HepG2 (cell line): ENCODE data around the gene PSMD3. TPM values are rescaled to one million over a fixed set of nuclear protein-coding genes. Genes with fewer than 3 reads are reported as not detected.
A peak's percentile ranks its signal among the peaks of the same experiment; 100 is the strongest.

Experiments used
- BATF2 ChIP-seq: sonication (generic); formaldehyde crosslinking; IDR thresholded peaks from 2 replicates; pipeline ENCODE4 v1.8.0; 2022; ENCODE audit warnings: mild to moderate bottlenecking, missing genetic modification reagents, moderate library complexity
- BRF2 ChIP-seq: sonication (generic); formaldehyde crosslinking; IDR thresholded peaks from 2 replicates; pipeline ENCODE4 v1.8.1; 2022; ENCODE audit warnings: mild to moderate bottlenecking, missing genetic modification reagents
- CBX1 ChIP-seq: IDR thresholded peaks from one replicate; pipeline ENCODE4 v1.6.1; 2016; ENCODE audit warnings: antibody characterized with exemption, low read depth
- CENPBD1 ChIP-seq: sonication (generic); formaldehyde crosslinking; IDR thresholded peaks from 2 replicates; pipeline ENCODE4 v1.8.0; 2022; ENCODE audit warnings: missing genetic modification reagents, low read depth, mild to moderate bottlenecking, borderline replicate concordance
- ELF1 ChIP-seq: sonication (generic); formaldehyde crosslinking; IDR thresholded peaks from 2 replicates; pipeline ENCODE4 v1.4.0; 2020; ENCODE audit warnings: missing genetic modification reagents
- GFI1 ChIP-seq: sonication (generic); formaldehyde crosslinking; IDR thresholded peaks from 2 replicates; pipeline ENCODE4 v1.5.0; 2020; ENCODE audit warnings: missing genetic modification reagents, mild to moderate bottlenecking, borderline replicate concordance
- HCFC1 ChIP-seq: fragments of 150-350 bp; IDR thresholded peaks from 2 replicates; pipeline ENCODE4 v1.6.1; 2014; ENCODE audit warnings: low read depth, low read length
- MAFK ChIP-seq, 2 experiments: IDR thresholded peaks in 1 of 2; conservative IDR thresholded peaks in 1 of 2; 2 replicates each; pipeline ENCODE4 v1.6.1; 2011; ENCODE audit warnings: improper control_type of control experiment in 2 of 2, low read length in 2 of 2
- NFATC3 ChIP-seq: sonication (generic); formaldehyde crosslinking; IDR thresholded peaks from 2 replicates; pipeline ENCODE4 v1.5.1; 2020; ENCODE audit warnings: mild to moderate bottlenecking, missing genetic modification reagents
- TEAD3 ChIP-seq: optimal IDR thresholded peaks from 2 replicates; pipeline ENCODE3; 2016; ENCODE audit warnings: borderline replicate concordance
- ZBTB7A ChIP-seq: sonication (generic); formaldehyde crosslinking; IDR thresholded peaks from 2 replicates; pipeline ENCODE4 v1.8.0; 2022; ENCODE audit warnings: mild to moderate bottlenecking, missing genetic modification reagents
- ZMYM3 ChIP-seq: sonication (generic); formaldehyde crosslinking; IDR thresholded peaks from 2 replicates; pipeline ENCODE4 v1.5.1; 2020; ENCODE audit warnings: mild to moderate bottlenecking, missing genetic modification reagents
- ZNF101 ChIP-seq: sonication (generic); formaldehyde crosslinking; IDR thresholded peaks from 2 replicates; pipeline ENCODE4 v1.4.0; 2020; ENCODE audit warnings: mild to moderate bottlenecking, low read depth, missing genetic modification reagents, borderline replicate concordance
- ZNF281 ChIP-seq: sonication (generic); formaldehyde crosslinking; IDR thresholded peaks from 2 replicates; pipeline ENCODE4 v1.4.0; 2020; ENCODE audit warnings: missing genetic modification reagents, borderline replicate concordance
- ZNF710 ChIP-seq: sonication (generic); formaldehyde crosslinking; IDR thresholded peaks from 2 replicates; pipeline ENCODE4 v1.5.0; 2020; ENCODE audit warnings: mild to moderate bottlenecking, missing genetic modification reagents, borderline replicate concordance
- ZNF75D ChIP-seq: sonication (generic); formaldehyde crosslinking; IDR thresholded peaks from 2 replicates; pipeline ENCODE4 v1.8.1; 2023; ENCODE audit warnings: missing genetic modification reagents, mild to moderate bottlenecking, borderline replicate concordance
- ZSCAN21 ChIP-seq: sonication (generic); formaldehyde crosslinking; IDR thresholded peaks from 2 replicates; pipeline ENCODE4 v1.8.0; 2022; ENCODE audit warnings: mild to moderate bottlenecking, missing genetic modification reagents, moderate library complexity, borderline replicate concordance
- polyA plus RNA-seq, 8 experiments: library from polyadenylated mRNA; depleted of rRNA in 3 of 8; stranded (reverse) in 7 of 8; unstranded in 1 of 8; fragments of >200 nt; fragmentation: Illumina TruSeq in 4 of 8; extraction: Trizol in 4 of 8; gene quantifications; 2 replicates each; pipeline versions ENCODE4 v1.2.1 to v1.2.3, GENCODE V29; 2011 to 2016; ENCODE audit warnings: low read depth in 4 of 8, missing spikeins in 1 of 8, mixed read lengths in 1 of 8; ENCODE audit not compliant: insufficient read depth in 1 of 8
- total RNA-seq, 5 experiments: library from RNA; depleted of rRNA; stranded (reverse); fragments of >200 nt; fragmentation: Illumina TruSeq; extraction: Trizol; gene quantifications; 2 replicates each; pipeline ENCODE4 v1.2.3, GENCODE V29; 2016; ENCODE audit warnings: low read depth in 1 of 5

Gene PSMD3
- total and polyA plus RNA-seq, 2 of the 13 experiments (the other 11 are each of a cell fraction or from before 2014, with no cell fraction given), result 97.4 to 146 TPM

- peak; percentile 88 for TF ChIP-seq ZNF710
- TF ChIP-seq GFI1 (CRISPR knock-in tag), result peak; percentile 85; the same call in 1 of the 2 replicates
- TF ChIP-seq ZNF281 (CRISPR knock-in tag), result peak; percentile 69
- no peak for TF ChIP-seq ZNF75D (CRISPR knock-in tag)
- TF ChIP-seq MAFK (conservative IDR thresholded peaks at IDR 0.05 in 1 of 2, IDR thresholded peaks at IDR 0.05 in 1 of 2; ENCODE audit: low read length in 2 of 2), result peak in 1 of 2 experiments; percentile 80; a peak in 2 of 4 replicates
- TF ChIP-seq BATF2, result peak; percentile 94
- no peak for TF ChIP-seq CENPBD1 (CRISPR knock-in tag)
- TF ChIP-seq ELF1 (CRISPR knock-in tag), result peak; percentile 88
- peak; percentile 90; the same call in 1 of the 2 replicates for TF ChIP-seq ZSCAN21
- peak; percentile 83; the same call in 1 of the 2 replicates for TF ChIP-seq ZBTB7A
- peak; percentile 91 for TF ChIP-seq ZMYM3
- TF ChIP-seq BRF2, result peak; percentile 95
- peak; percentile 78; the same call in 1 of the 2 replicates for TF ChIP-seq ZNF101
- no peak for TF ChIP-seq CBX1
- TF ChIP-seq TEAD3 (CRISPR knock-in tag), result peak; percentile 87
- peak; percentile 91 for TF ChIP-seq NFATC3 (CRISPR knock-in tag)
- peak; percentile 91 for TF ChIP-seq HCFC1
Measured at GRCh38 chr17:39980351-39981206, at the start of gene PSMD3 (continued).
